ENCODE measurements around the gene SMAD6. TPM values are rescaled to one million over a fixed set of nuclear protein-coding genes. Genes with fewer than 3 reads are reported as not detected.

Gene SMAD6
- total and polyA plus RNA-seq, 2 of the 4 experiments (the other 2 are of a cell fraction) = 4.8 to 8.5 TPM

DNA sequence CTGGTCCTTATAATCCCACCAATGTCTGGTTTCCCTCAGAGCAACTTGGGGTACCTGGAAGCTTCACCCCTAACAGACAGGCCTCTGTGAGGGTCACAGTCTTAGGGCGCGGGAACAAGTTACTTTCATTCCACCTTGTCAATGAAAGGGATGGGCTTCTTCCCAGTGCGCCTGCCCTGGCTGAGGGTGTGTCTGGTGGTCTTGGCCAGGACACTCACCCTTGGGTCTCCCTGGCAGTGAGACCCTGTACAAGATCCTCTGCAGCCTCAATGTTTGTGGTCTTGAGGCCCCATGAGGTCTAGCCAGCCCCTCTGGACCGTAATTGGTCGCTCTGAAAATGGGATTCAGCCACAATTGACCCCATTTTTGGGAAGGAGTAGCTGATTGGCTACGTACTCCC is 40.2 kb downstream of the SMAD6 start:
- ChIA-PET CTCF (interaction anchor here (0.6 kb wide), 1 partner anchor 1642 kb away, joined by 3 read pairs; no protein-coding TSS in a partner anchor), POLR2A (ENCODE audit: unreplicated experiment) (no interaction called here)
- H3K4me1 ChIP-seq (ENCODE audit: control insufficient read depth, insufficient read depth, low read length) = peaks cover 35% of the 10 kb centered on the region

More for the DNA sequence above, 40.2 kb downstream of the SMAD6 start:
- Histone ChIP-seq H3K9me3 (ENCODE audit: control insufficient read depth, insufficient read depth, low read length) (no peaks in the 10 kb centered on the region), H4K5ac (ENCODE audit: low read depth, low read length) (no peak overlapping the region), H3K27me3 (ENCODE audit: control insufficient read depth, insufficient read depth, low read length) (no peaks in the 10 kb centered on the region), H3K9me1 (ENCODE audit: insufficient read depth, low read length) (peaks cover 32% of the 10 kb centered on the region), H4K20me1 (ENCODE audit: insufficient read depth, low read length) (peaks cover 15% of the 10 kb centered on the region; the same call in 1 of the 2 replicates), H3K9ac (ENCODE audit: low read depth, low read length) (no peak overlapping the region), H3K23ac (ENCODE audit: low read depth, low read length) (no peak overlapping the region), H3K79me1 (ENCODE audit: low read depth in 1 of 2, low read length in 2 of 2) (peaks cover 61 to 89% of the 10 kb centered on the region in 2 experiments), H4K91ac (ENCODE audit: insufficient read depth, low read depth, low read length) (no peak overlapping the region), H3K56ac (ENCODE audit: extremely low read depth, insufficient read depth, low read length) (no peak overlapping the region), H3K36me3 (ENCODE audit: control insufficient read depth, insufficient read depth, low read length) (peaks cover 5% of the 10 kb centered on the region), H3K4me2 (ENCODE audit: low read depth, low read length) (no peak overlapping the region), H2BK5ac (ENCODE audit: low read depth, low read length, poor library complexity, severe bottlenecking) (no peak overlapping the region), H3K18ac (ENCODE audit: low read depth, low read length) (no peak overlapping the region), H2BK20ac (ENCODE audit: low read depth, low read length) (no peak overlapping the region), H3K14ac (replicated peaks; ENCODE audit: low read depth, low read length) (no peak overlapping the region), H3K4ac (ENCODE audit: low read depth, low read length) (no peak overlapping the region), H2AFZ (replicated peaks; ENCODE audit: low read length, poor library complexity) (no peak overlapping the region), H2AK9ac (replicated peaks; ENCODE audit: low read depth, low read length, poor library complexity) (no peak overlapping the region), H3K27ac (ENCODE audit: insufficient read depth, low read length) (no peak overlapping the region), H4K8ac (ENCODE audit: low read depth in 2 of 2, low read length in 2 of 2) (no peak overlapping the region), H2BK15ac (ENCODE audit: low read depth, low read length) (no peak overlapping the region), H2BK120ac (ENCODE audit: low read depth, low read length) (no peak overlapping the region), H3K4me3 (ENCODE audit: insufficient read depth, low read depth, low read length) (no peak overlapping the region), H2AK5ac (ENCODE audit: low read depth, low read length) (peak overlapping the region; percentile 39; the same call in 1 of the 2 replicates)
- intact Hi-C loops (cut with micrococcal nuclease) = no loop called here
- no CpG with 5 or more reads among the region's 6 CpGs for WGBS, 2 experiments (ENCODE audit: extremely low coverage in 2 of 2, insufficient read length in 1 of 2)
- DNase-seq (no peak), ATAC-seq (ENCODE audit: low read depth) (no peak)
- dilution Hi-C loops (cut with HindIII; ENCODE audit: low sequenced_read_pairs, unreplicated experiment) = no loop called here
- TF ChIP-seq MXI1 (IDR thresholded peaks at IDR 0.05; ENCODE audit: borderline replicate concordance, low read depth, low read length) (no peak), SMC3 (IDR thresholded peaks at IDR 0.05; ENCODE audit: low read depth, low read length) (no peak)
- in situ Hi-C loops (cut with MboI; ENCODE audit: low sequenced_read_pairs) = no loop called here
- no TSS peak for BruUV-seq (replicated peaks)

Measured in IMR-90 (cell line).